Measurements from ENCODE around the gene FIBP.

The FIBP gene

GRCh38 chr11:65860278-65861164 lies 27.8 kb downstream of the FIBP start, which contains the start of gene MUS81:
Gene MUS81 (plus strand): TSS chr11:65860433. CDS start chr11:65860754, 321 bp downstream.
- DNase-seq (ENCODE audit: low read depth, low spot score) = peak; percentile 91

DNA sequence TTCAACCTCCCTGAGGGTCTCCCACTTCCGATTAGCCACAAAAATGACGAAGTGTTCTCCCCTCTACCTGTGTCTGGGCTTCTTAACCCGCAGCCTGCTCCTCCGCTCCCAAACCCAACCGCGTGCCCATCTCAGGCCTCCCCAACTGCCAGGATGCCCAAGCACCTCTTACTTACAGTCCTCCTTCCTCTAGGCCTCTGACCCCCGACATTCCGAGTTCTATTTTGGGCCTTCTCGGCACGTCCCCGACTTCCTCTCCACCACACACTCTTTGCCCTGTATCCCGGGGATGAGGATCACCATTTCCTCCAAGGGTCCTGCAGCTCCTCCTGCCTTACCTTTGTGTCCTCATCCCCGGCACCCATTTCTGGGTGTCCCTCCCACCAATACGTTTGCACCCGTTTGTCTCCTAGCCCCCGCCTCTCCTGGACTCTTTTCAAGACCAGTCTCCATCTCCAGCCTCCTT lies 28.4 kb downstream of the FIBP start:
- no peak for DNase-seq (ENCODE audit: low read depth, low spot score)

DNA sequence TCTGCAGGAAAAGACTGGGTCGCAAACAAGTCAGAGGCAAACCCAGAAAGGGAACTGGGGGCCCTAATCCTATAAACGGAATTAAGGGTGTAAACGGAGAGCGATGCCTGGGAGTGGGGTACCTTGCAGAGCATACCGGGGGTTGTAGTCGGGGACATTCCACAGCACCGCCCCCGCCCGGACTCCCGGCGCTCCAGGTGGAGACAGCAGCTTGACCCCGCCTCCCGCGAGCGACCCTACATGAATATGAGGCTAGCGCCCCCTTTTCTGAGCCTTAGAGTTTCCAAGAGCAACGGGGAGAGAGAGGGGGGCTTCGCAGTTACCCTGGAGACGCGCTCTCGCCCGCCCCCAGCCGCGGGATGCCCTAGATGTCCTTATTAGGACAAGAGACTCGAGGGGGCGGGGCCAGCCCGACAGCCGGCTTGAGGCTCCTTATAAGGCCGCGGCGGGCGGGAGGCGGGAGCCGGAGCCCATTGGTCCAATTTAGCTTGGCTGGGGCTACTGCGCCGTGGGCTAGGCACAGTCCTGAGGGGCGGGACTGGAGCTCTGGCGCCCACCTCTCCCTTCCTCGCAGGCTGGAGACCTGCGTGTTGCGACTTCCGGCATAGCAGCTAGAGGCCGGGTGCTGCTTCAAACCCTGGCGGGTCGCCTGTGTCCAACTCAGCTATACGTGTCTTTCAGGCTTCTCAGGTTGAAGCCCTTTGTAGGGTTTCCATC lies 29.0 kb downstream of the FIBP start:
- peak; percentile 86 for DNase-seq (ENCODE audit: low read depth, low spot score)

DNA sequence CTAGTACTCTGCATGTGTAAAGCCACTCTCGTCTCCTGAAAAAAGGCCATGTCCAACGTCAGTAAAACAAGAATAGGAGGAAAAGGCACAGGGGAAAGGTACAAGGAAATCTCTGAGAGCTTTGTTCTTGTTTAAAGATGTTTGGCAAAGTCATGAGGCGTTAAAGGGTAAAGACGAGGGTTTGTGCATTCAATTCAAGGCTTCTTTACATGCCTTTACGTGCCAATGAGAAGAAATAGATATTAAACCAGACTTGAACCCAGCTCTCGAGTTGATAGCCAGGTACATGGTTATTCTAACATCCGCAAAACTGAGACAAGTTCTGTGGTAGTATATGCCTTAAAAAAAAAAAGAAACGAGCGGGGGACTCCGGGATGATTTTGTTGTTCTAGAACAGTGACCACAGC lies 29.6 kb downstream of the FIBP start:
- DNase-seq (ENCODE audit: low read depth, low spot score) = no peak

DNA sequence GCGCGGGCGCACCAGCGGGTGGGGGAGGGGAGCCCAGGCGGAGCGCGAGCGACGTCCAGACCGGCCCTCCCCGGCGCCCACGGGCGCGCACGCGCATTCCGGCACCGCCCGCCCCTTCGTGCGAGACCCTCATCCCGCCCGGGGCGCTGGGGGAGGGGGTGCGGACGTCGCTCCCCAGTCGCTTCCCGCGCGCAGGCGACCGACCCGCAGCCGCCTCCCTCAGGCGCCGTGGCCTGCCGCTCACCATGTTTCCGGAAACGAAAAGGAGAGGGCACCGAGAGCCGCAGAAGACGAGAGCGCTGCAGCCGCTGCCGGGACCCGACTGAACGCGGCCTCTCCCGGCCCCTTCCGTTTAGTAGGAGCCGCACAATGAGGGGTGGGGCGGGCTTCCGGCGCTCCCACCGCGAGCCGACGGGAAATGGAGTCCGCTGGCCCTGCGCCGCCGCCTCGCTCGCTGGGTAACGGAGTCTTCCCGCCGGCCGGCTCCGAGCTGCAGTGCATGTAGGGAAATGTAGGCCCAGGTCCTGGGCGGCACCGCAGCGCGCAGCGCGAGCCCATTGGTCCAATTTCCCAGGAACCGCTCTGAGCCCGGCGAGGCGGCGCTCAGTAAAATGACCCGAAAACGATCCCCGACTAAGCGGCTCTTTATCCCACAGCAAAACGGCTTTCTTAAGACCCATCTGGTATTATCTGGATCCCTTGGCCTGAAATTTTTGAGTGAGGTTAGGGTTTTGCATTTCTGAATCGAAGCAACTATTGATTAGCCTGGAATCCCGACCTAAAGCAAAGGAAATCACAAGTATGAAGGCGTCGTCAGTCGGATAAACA lies 30.2 kb downstream of the FIBP start, which contains the start of gene CFL1:
TSS of gene CFL1 (minus strand) at position 328 of the 828 bp plus-strand sequence. CDS start at position 247, 81 bp downstream.
- DNase-seq (ENCODE audit: low read depth, low spot score) = peak; percentile 94

- DNase-seq (ENCODE audit: low read depth, low spot score) = no peak
Measured at GRCh38 chr11:65857500-65857852, 30.8 kb downstream of the FIBP start.

- no peak for DNase-seq (ENCODE audit: low read depth, low spot score)
Measured at GRCh38 chr11:65856689-65857499, 31.4 kb downstream of the FIBP start.

GRCh38 chr11:65855927-65856363 lies 32.3 kb downstream of the FIBP start:
- no peak for DNase-seq (ENCODE audit: low read depth, low spot score)

DNA sequence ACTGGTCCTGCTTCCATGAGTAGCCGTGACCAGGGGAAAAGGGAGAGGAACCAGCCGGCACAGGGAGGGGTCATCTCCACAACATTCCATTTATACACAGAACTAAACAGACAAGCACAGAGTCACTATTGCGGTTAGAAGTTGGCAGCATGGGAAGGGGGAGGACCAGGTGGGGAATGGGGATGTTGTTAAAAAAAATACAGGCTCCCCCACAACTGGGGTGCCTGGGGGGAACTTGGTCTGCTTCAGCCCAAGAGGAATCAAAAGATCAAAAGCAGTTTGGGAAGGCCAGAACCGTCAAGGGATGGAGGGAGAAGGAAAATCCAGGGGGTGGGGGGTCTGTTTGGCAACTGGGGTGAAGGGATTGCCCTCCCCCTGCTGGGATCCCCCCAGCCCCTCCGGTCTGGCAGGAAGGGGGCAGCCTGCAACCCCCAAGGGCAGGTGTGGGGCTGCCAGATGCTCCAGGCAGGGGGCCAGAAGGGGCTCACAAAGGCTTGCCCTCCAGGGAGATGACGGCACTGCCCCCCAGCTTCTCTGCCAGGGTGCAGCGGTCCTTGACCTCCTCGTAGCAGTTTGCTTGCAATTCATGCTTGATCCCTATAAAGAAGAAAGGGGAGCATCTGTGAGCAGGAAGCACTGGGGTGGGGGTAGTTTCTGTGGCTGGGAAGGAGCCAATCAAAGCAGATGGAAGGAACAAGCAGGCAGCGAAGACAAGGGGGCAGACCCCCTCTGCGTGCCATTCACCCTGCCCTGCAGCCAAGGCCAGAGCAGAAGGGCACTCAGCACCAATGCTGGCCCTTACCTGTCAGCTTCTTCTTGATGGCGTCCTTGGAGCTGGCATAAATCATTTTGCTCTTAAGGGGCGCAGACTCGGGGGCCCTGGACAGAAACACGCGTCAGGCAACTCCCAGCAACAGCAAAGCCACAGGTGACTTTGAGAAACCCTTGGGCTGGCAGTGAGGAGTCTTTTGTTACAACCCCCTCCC lies 33.1 kb downstream of the FIBP start:
- DNase-seq (ENCODE audit: low read depth, low spot score) = no peak

DNA sequence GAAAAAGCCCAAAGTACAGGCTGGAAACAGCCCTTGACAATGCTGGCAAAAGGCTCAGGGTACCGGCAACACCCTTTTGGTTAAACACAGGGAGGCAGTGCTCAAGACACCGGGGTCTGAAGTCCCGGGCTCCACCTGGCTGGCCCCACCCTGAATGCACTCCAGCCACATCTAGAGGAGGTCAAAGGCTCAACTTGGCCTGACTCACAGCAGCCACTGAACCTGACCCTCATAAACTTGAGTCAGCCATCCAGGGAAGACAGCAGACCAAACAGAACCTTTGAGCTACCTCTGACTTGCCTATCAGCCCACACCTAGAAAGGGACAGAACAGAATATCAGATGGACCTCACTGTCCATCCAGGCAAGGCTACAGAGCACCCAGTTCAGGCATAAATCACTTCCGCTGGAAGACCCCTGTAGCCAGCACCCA lies 34.1 kb downstream of the FIBP start:
- DNase-seq (ENCODE audit: low read depth, low spot score) = no peak

GRCh38 chr11:65853246-65853979 lies 34.9 kb downstream of the FIBP start:
- DNase-seq (ENCODE audit: low read depth, low spot score) = no peak

GRCh38 chr11:65852508-65853245 lies 35.6 kb downstream of the FIBP start:
- DNase-seq (ENCODE audit: low read depth, low spot score) = no peak

DNA sequence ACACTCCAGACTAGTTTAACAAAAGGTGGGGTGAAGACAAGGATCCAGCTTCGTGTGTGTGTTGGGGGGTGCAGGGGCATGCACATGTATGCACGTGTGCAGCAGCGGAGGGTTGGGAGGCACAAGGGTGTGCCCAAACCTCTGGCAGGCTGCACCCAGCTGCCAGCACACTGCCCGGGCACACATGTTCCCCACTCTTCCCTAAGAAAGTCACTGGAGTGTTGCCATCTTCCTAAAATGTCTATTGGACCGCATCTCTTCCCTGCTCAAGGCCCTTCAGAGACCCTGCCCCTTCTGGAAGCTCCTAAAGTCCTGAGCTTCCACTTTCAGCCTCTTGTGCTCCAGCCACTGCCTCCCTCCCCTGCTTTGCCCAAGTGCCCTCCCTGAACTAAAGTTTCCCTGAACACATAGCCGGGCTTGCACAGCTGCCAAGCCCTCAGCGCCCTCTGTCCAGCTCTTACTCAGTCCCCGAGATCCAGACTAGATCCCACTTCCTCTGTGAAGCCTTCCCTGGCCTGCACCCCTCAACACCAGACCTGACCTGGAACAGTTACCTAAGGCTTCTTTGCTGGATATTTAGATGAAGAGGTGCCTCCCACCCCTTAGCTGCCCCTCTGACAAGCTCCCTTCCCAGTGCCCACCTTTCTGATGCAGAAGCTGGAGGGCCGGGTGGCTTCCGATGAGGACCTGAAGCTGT lies 36.3 kb downstream of the FIBP start:
- DNase-seq (ENCODE audit: low read depth, low spot score) = no peak

DNA sequence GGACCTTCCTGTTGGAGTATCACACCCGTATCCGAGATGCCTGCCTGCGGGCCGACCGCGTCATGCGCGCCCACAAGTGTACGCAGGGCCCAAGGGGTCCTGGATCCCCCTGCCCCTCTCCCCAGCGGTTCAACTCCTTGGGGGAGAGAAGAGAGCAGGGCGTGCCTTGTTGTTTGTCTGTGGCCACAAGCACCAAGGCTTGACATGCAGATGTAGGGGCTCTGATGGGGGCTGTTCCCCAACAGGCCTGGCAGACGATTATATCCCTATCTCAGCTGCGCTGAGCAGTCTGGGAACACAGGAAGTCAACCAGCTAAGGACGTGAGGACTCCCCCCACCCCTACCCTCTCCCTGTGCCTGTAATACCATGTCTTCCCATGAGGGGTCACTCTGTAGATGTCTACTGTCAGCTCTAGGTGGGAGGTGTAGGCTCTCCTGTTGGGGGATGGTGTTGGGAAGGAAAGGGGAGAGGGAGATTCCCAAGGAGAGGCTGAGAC lies 37.1 kb downstream of the FIBP start:
- DNase-seq (ENCODE audit: low read depth, low spot score) = no peak

- DNase-seq (ENCODE audit: low read depth, low spot score) = no peak
Measured at GRCh38 chr11:65850217-65851082, 37.8 kb downstream of the FIBP start.

- no peak for DNase-seq (ENCODE audit: low read depth, low spot score)
Measured at GRCh38 chr11:65849771-65850216, 38.5 kb downstream of the FIBP start.
